HG02763 (cell line): ENCODE measurements around the gene FOXJ3.

Source experiments
- ATAC-seq: cut with Tn5 transposase; IDR thresholded peaks from one replicate; pipeline ENCODE4 v1.9.1; 2021; ENCODE audit warnings: mild to moderate bottlenecking, moderate library complexity; ENCODE audit not compliant: unreplicated experiment

FOXJ3 gene

GRCh38 chr1:42335050-42335808 is at the start of gene FOXJ3:
Gene FOXJ3, minus strand, starts transcription at chr1:42335235. Its CDS starts 24,142 bp downstream, at chr1:42311093.
- peak; percentile 81 for ATAC-seq

GRCh38 chr1:42381280-42381673 is 46.2 kb upstream of the FOXJ3 start:
- no peak for ATAC-seq

GRCh38 chr1:42380586-42381279 is 45.7 kb upstream of the FOXJ3 start, which contains the start of gene RIMKLA:
Gene RIMKLA, plus strand, starts transcription at chr1:42380792. Its CDS starts 143 bp downstream, at chr1:42380935.
- ATAC-seq: peak; percentile 90

- peak; percentile 38 for ATAC-seq
Measured at GRCh38 chr1:42379794-42380585, 45.0 kb upstream of the FOXJ3 start.

- ATAC-seq: no peak
Measured at GRCh38 chr1:42372796-42373195, 37.8 kb upstream of the FOXJ3 start.

- no peak for ATAC-seq
Measured at GRCh38 chr1:42370876-42371549, 36.0 kb upstream of the FOXJ3 start.

DNA sequence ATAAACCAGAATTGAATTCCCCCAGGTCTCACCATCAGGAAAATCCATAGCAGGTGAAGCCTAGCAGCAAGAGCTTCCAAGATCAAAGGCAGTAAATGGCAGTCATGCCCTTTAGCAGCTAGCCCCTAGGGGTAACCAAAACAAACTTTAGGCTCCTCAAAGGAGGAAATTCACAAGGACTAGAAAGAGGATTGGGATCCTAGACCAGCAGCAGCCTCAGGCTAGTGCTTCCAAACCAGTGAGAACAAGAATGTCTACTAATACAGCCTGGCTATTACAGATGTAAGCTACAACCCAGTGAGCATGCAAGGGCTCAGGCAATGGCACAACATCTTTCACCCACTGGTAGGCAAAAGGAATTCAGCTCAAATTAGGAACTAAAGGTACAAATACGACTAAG is 34.4 kb upstream of the FOXJ3 start:
- ATAC-seq: no peak

DNA sequence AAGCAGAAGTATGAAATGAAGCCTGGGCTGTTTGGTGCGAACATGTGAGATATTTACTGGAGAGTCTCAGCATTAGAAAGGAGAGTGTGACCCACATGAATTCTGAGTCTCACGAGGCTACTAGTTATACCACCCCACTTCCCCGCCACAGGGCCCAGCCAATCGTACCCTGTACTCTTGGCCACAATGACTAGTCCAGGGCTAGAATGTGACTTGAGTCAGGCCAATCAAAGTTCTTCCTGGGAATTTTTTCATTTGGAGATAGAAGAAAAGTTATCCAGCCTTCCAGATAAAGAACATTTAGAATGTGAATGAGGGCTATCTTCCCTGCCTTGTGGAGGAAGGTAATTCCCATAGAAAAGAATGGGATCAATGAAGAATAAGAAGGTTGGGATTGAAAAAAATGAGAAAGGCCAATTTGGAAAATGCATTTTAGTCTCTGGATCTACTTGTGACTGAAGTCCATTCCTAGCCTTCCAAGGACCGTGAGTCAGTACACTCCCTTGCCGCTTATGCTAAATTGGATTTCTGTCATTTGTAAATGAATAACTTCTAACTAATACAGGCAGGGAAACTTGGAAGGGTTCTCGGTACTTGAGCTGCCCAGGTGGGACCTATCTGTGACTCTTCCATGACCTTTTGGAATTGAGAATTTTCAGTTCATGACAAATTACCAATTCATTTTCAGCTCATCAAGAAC is 33.2 kb upstream of the FOXJ3 start:
- no peak for ATAC-seq

GRCh38 chr1:42365118-42365517 is 30.1 kb upstream of the FOXJ3 start:
- no peak for ATAC-seq

DNA sequence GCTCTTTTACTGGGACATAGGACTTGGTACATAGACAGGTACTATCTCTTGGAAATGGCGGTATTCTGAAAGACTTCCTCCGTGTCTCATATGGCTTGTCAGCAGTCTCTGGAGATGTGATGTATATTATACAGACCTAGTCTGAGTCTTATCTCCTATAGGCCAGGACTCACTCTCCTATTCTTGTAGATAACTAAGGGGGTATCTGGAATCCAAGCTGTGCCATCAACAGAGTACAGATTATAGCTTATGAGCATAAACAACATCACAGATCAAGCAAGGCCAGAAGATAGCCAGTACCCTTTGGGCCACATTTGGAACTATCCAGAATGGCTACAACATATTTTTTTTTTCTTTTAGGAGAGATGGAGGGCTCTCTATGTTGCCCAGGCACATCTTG is 29.5 kb upstream of the FOXJ3 start:
- no peak for ATAC-seq

DNA sequence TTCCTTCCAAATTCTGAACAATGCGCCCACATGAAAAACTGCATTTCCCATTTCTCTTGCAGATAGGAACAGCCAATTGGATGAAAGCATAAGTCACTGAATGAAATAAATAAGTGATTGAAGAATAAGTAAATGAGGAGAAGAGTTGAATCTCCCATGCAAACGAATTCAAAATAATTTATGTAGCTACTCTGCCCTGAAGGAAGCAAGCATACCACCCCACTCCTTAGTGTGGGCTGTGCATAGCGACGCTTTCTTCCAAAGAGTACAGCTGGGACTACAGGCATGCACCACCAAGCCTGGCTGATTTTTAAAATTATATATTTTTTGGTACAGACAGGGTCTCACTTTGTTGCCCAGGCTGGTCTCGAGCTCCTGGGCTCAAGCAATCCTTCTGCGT is 29.1 kb upstream of the FOXJ3 start:
- ATAC-seq: no peak

GRCh38 chr1:42359466-42359865 is 24.4 kb upstream of the FOXJ3 start:
- no peak for ATAC-seq

DNA sequence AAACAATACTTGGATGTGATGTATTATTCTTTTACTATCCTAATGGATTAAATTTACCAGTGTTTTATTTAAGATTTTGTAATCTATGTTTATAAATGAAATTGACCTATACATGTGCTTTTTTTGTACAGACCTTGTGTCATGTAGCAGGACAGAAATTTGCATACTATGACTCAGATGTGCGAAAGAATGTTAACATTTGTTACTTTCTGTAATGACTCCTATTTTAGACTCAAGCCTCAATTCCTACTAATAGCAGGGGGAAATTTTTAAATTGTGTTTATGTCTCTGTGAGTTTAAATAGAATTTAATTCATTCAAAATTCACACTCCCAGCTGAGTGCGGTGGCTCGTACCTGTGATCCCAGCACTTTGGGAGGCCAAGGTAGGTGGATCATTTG is 23.8 kb upstream of the FOXJ3 start:
- no peak for ATAC-seq

DNA sequence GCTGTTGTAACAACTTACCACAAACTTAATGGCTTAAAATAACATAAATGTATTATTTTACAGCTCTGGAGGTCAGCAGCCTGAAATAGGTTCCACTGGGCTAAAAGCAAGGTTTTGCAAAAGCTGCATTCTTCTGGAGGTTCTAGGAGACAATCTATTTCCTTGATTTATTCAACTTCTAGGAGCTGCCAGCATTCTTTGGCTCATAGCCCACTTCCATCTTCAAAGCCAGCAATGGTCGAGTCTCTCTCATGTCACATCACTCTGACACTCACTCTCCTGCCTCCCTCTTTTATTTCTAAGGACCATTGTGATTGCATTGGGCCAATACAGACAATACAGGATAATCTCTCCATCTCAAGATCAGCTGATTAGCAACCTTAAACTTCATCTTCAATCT is 15.1 kb upstream of the FOXJ3 start:
- no peak for ATAC-seq

- no peak for ATAC-seq
Measured at GRCh38 chr1:42348498-42348897, 13.5 kb upstream of the FOXJ3 start.

- no peak for ATAC-seq
Measured at GRCh38 chr1:42343049-42343448, 8.0 kb upstream of the FOXJ3 start.

GRCh38 chr1:42340901-42341300 is 5.9 kb upstream of the FOXJ3 start:
- ATAC-seq: no peak

DNA sequence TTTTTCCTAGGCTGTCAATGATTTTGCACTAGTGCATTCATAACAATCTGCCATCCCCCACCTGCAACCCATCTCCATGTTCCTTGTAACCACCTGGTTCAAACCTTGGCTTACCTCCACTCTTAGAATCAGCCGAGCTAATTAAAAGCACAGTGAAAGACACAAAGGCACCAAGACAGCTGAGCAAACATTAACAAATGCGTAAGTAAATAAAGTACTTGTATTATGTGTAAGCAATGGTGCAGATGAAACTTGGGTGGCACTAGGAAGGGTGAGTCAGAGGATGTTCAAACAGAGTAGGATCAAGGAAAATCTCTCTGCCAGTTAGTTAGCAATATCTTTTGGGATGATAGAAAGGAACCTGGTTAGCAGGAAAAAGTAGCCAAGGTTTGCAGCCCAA is 5.1 kb upstream of the FOXJ3 start:
- ATAC-seq: no peak

DNA sequence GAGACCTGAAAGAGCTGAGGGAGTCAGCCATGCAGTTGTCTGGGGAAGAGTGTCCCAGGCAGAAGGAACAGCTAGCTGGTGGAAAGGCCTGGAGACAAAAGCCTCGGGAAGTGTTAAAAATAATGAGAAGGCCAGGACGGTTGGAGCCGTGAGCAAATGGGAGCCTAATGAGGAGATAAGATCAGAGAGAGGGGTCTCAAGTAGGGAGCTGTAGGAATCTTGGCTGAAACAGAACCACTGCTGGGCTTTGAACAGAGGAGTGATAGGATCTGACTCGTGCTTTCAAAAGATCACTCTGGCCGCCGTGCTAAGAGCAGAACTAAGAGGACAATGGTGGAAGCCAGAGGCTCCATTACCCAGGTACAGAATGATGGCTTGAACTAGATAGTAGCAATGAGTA is 1.9 kb upstream of the FOXJ3 start:
- no peak for ATAC-seq

GRCh38 chr1:42335809-42336518 is 929 bp upstream of the FOXJ3 start:
- no peak for ATAC-seq
